Muscle of leg (tissue), 11 donors: Measurements from ENCODE around the gene EXTL1. TPM values are rescaled to one million over a fixed set of nuclear protein-coding genes. Genes with fewer than 3 reads are reported as not detected.

ENCODE experiments used
- DNase-seq: peaks from one replicate; pipeline ENCODE4 v3.0.0; 2013
- H3K27ac ChIP-seq: one replicate; pipeline ENCODE4 v1.5.1; 2013; ENCODE audit warnings: mild to moderate bottlenecking, low read length, control low read depth
- H3K27me3 ChIP-seq: one replicate; pipeline ENCODE4 v1.6.1; 2013; ENCODE audit warnings: low read length; ENCODE audit not compliant: control insufficient read depth, insufficient read depth
- H3K36me3 ChIP-seq: one replicate; pipeline ENCODE4 v1.6.1; 2013; ENCODE audit warnings: low read length; ENCODE audit not compliant: control insufficient read depth, insufficient read depth
- H3K4me1 ChIP-seq: one replicate; pipeline ENCODE4 v1.6.1; 2013; ENCODE audit warnings: low read length; ENCODE audit not compliant: control insufficient read depth, insufficient read depth
- H3K4me3 ChIP-seq: one replicate; pipeline ENCODE4 v1.5.1; 2013; ENCODE audit warnings: low read length, control low read depth
- H3K9me3 ChIP-seq: replicated peaks from 2 replicates; pipeline ENCODE4 v1.6.1; 2013; ENCODE audit warnings: low read depth, low read length; ENCODE audit not compliant: control insufficient read depth
- WGBS: methylation state at CpG from one replicate; pipeline ENCODE4 v1.1.5; 2013; ENCODE audit warnings: missing lambda C conversion rate; ENCODE audit not compliant: insufficient coverage; 5-methylcytosine and 5-hydroxymethylcytosine counted together
- polyA plus RNA-seq, 8 donors: library from polyadenylated mRNA; unstranded; fragments of 120-200 nt; gene quantifications; one replicate each; pipeline versions ENCODE4 v1.2.1 to v1.2.3, GENCODE V29; 2013; ENCODE audit warnings: inconsistent platforms in 1 of 8, low replicate concordance in 1 of 8; ENCODE audit not compliant: insufficient read length in 8 of 8, insufficient read depth in 1 of 8
- total RNA-seq: library from RNA; stranded (reverse); fragments of 120-200 nt; gene quantifications from one replicate; pipeline ENCODE4 v1.2.4, GENCODE V29; 2013

The EXTL1 gene
- total and polyA plus RNA-seq, 9 donors = 0.71 to 4.6 (median 2.4) TPM

GRCh38 chr1:26081267-26082019 lies 59.9 kb downstream of the EXTL1 start:
- H3K36me3 ChIP-seq = no peaks in the 10 kb centered on the region
- no peaks in the 10 kb centered on the region for H3K9me3 ChIP-seq
- H3K4me1 ChIP-seq = peaks cover 7% of the 10 kb centered on the region
- WGBS = 49% methylated on average over 4 of the region's 8 CpGs
- H3K4me3 ChIP-seq = no peak overlapping the region
- H3K27me3 ChIP-seq = peaks cover 7% of the 10 kb centered on the region
- H3K27ac ChIP-seq = no peak overlapping the region
- DNase-seq = no peak

- no peaks in the 10 kb centered on the region for H3K9me3 ChIP-seq
- H3K27ac ChIP-seq = no peak overlapping the region
- 82% methylated on average over 1 of the region's 3 CpGs for WGBS
- no peaks in the 10 kb centered on the region for H3K36me3 ChIP-seq
- no peak for DNase-seq
- no peak overlapping the region for H3K4me3 ChIP-seq
- H3K4me1 ChIP-seq = peaks cover 7% of the 10 kb centered on the region
- peaks cover 7% of the 10 kb centered on the region for H3K27me3 ChIP-seq
These were observed 60.4 kb downstream of the EXTL1 start for GRCh38 chr1:26082020-26082350.

GRCh38 chr1:26083208-26083607 lies 61.6 kb downstream of the EXTL1 start:
- Histone ChIP-seq H3K4me1 (peaks cover 7% of the 10 kb centered on the region), H3K36me3 (no peaks in the 10 kb centered on the region), H3K4me3 (no peak overlapping the region), H3K27ac (peak overlapping the region; percentile 57), H3K9me3 (no peaks in the 10 kb centered on the region), H3K27me3 (peaks cover 7% of the 10 kb centered on the region)
- 13% methylated on average over 3 of the region's 5 CpGs for WGBS
- peak; percentile 36 for DNase-seq

- no CpG with 5 or more reads among the region's 2 CpGs for WGBS
- Histone ChIP-seq H3K27me3 (peaks cover 7% of the 10 kb centered on the region), H3K36me3 (no peaks in the 10 kb centered on the region), H3K9me3 (no peaks in the 10 kb centered on the region), H3K4me1 (peaks cover 7% of the 10 kb centered on the region), H3K4me3 (no peak overlapping the region), H3K27ac (no peak overlapping the region)
- no peak for DNase-seq
These were observed 62.6 kb downstream of the EXTL1 start for GRCh38 chr1:26084091-26084561.

GRCh38 chr1:26084844-26085243 lies 63.3 kb downstream of the EXTL1 start:
- Histone ChIP-seq H3K27ac (no peak overlapping the region), H3K4me1 (peaks cover 7% of the 10 kb centered on the region), H3K36me3 (no peaks in the 10 kb centered on the region), H3K27me3 (peaks cover 7% of the 10 kb centered on the region), H3K9me3 (no peaks in the 10 kb centered on the region), H3K4me3 (no peak overlapping the region)
- no peak for DNase-seq
- WGBS = 79% methylated on average over 2 of the region's 2 CpGs

Other genes starting within 250 kb of the EXTL1 start
- 23.1 TPM for gene SELENON, start 221.6 kb upstream of the EXTL1 start, total RNA-seq
- 10 to 100 TPM; 47.9 to 88.0 (median 65.1) TPM for gene SELENON, start 221.6 kb upstream of the EXTL1 start, polyA plus RNA-seq
- gene MTFR1L, start 201.8 kb upstream of the EXTL1 start, total RNA-seq = 53.2 TPM
- gene MTFR1L, start 201.8 kb upstream of the EXTL1 start, polyA plus RNA-seq = 10 to 100 TPM; 58.9 to 76.3 (median 64.1) TPM
- 1.1 TPM for gene AUNIP, start 162.3 kb upstream of the EXTL1 start, total RNA-seq
- gene AUNIP, start 162.3 kb upstream of the EXTL1 start, polyA plus RNA-seq = 1 to 10 TPM in 6 of 8 donors, under 1 TPM in 2; 0.76 to 1.8 (median 1.2) TPM
- gene PAQR7, start 146.1 kb upstream of the EXTL1 start, total RNA-seq = 5.8 TPM
- gene PAQR7, start 146.1 kb upstream of the EXTL1 start, polyA plus RNA-seq = 10 to 100 TPM in 1 of 8 donors, 1 to 10 TPM in 7; 6.9 to 10.8 (median 7.7) TPM
- gene STMN1, start 115.4 kb upstream of the EXTL1 start, total RNA-seq = 295 TPM
- 100 to 1,000 TPM; 518 to 745 (median 564) TPM for gene STMN1, start 115.4 kb upstream of the EXTL1 start, polyA plus RNA-seq
- gene PAFAH2, start 23.7 kb upstream of the EXTL1 start, total RNA-seq = 59.7 TPM
- 10 to 100 TPM; 42.1 to 78.5 (median 55.6) TPM for gene PAFAH2, start 23.7 kb upstream of the EXTL1 start, polyA plus RNA-seq
- gene SLC30A2, start 24.3 kb downstream of the EXTL1 start, total RNA-seq = 0.93 TPM
- 1 to 10 TPM in 2 of 8 donors, under 1 TPM in 6; 0.29 to 2.0 (median 0.65) TPM for gene SLC30A2, start 24.3 kb downstream of the EXTL1 start, polyA plus RNA-seq
- 44.8 TPM for gene TRIM63, start 45.9 kb downstream of the EXTL1 start, total RNA-seq
- 10 to 100 TPM; 25.8 to 59.2 (median 40.8) TPM for gene TRIM63, start 45.9 kb downstream of the EXTL1 start, polyA plus RNA-seq
- 7.0 TPM for gene PDIK1L, start 90.0 kb downstream of the EXTL1 start, total RNA-seq
- 1 to 10 TPM; 5.7 to 9.1 (median 6.5) TPM for gene PDIK1L, start 90.0 kb downstream of the EXTL1 start, polyA plus RNA-seq
- 0.93 TPM for gene FAM110D, start 137.3 kb downstream of the EXTL1 start, total RNA-seq
- gene FAM110D, start 137.3 kb downstream of the EXTL1 start, polyA plus RNA-seq = 1 to 10 TPM in 1 of 8 donors, under 1 TPM in 7; 0.71 to 1.0 (median 0.90) TPM
- not detected for gene C1orf232, start 147.2 kb downstream of the EXTL1 start, total RNA-seq
- not detected for gene C1orf232, start 147.2 kb downstream of the EXTL1 start, polyA plus RNA-seq
- 20.7 TPM for gene ZNF593, start 148.1 kb downstream of the EXTL1 start, total RNA-seq
- 10 to 100 TPM; 18.7 to 25.8 (median 19.3) TPM for gene ZNF593, start 148.1 kb downstream of the EXTL1 start, polyA plus RNA-seq
- 0.31 TPM for gene ZNF593OS, start 150.1 kb downstream of the EXTL1 start, total RNA-seq
- gene ZNF593OS, start 150.1 kb downstream of the EXTL1 start, polyA plus RNA-seq = 1 to 10 TPM in 4 of 8 donors, under 1 TPM in 4; 0.49 to 1.6 (median 0.95) TPM
- 1.2 TPM for gene CNKSR1, start 155.7 kb downstream of the EXTL1 start, total RNA-seq
- 1 to 10 TPM in 7 of 8 donors, under 1 TPM in 1; 0.81 to 5.2 (median 2.2) TPM for gene CNKSR1, start 155.7 kb downstream of the EXTL1 start, polyA plus RNA-seq
- not detected for gene CATSPER4, start 168.8 kb downstream of the EXTL1 start, total RNA-seq
- under 1 TPM in 1 of 8 donors, not detected in 7; 0.06 TPM for gene CATSPER4, start 168.8 kb downstream of the EXTL1 start, polyA plus RNA-seq
- 18.0 TPM for gene CEP85, start 212.4 kb downstream of the EXTL1 start, total RNA-seq
- 10 to 100 TPM; 20.5 to 26.3 (median 22.0) TPM for gene CEP85, start 212.4 kb downstream of the EXTL1 start, polyA plus RNA-seq